HG03571 (cell line): ENCODE data around the gene NREP.
A peak's percentile ranks its signal among the peaks of the same experiment; 100 is the strongest.

Experiments
- ATAC-seq: cut with Tn5 transposase; IDR thresholded peaks from one replicate; pipeline ENCODE4 v1.9.1; 2021; ENCODE audit not compliant: unreplicated experiment

Gene NREP

DNA sequence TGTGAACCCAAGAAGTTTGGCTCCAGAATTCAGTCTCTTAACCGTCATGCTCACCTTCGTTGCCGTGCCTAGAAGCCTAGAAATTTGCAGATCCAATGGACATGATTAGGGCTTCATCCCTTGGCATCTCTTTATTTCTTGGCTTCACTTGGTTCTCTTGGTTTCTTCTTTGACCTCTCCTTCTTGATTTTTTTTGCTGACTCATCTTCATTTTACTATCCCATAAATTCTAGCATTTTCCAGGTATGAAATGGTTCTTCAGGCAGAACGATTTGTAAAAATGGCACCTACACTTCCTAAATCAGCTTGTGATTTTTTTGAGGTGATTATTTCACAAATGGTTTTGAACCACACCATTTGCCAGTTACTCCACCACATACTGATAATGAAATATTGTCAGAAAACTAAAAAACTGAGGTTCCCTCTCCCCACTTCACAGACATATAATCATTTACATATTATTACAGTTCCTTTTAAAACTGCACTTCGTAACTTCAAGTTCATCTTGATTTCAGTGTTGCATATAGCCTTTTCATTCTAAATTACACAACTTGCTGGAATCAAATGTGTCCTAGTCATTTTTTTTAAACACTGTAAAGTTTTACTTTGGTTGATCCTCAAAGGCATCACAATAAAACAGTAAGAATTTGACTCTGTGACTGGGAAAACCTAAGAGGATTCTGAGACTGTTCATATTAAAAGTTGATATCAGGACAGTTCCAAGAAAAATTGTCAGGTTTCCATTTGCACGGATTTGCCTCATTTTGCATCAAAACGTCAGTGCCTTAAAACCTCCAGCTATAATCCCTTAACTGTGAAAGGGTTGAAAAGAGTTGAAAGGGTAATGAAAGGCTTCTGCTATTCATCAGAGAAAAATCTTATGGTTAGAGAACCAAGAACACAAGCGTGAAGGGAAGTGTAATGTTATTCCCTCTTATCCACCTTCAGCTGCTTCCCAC is 8.9 kb upstream of the NREP start:
- ATAC-seq = no peak

- no peak for ATAC-seq
These were observed 7.0 kb upstream of the NREP start for GRCh38 chr5:111764019-111764418.

GRCh38 chr5:111762895-111763294 is 5.9 kb upstream of the NREP start:
- ATAC-seq = no peak

DNA sequence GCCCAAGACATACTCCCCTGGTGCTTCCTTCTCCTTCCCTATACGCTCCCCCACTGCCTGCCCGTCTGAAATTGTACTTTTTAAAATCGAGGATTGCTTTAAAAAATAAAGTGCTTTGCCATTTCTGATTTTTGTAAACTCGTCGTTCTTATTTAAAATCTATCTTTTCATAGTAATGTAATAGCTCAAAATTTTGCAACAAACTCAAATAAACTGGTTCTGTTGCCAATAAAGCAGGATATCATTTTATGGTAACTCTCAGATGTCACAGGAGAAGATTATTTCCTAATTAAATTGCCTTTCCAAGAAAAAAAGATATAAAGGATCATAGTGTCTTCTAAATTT is 1.3 kb upstream of the NREP start:
- no peak for ATAC-seq

DNA sequence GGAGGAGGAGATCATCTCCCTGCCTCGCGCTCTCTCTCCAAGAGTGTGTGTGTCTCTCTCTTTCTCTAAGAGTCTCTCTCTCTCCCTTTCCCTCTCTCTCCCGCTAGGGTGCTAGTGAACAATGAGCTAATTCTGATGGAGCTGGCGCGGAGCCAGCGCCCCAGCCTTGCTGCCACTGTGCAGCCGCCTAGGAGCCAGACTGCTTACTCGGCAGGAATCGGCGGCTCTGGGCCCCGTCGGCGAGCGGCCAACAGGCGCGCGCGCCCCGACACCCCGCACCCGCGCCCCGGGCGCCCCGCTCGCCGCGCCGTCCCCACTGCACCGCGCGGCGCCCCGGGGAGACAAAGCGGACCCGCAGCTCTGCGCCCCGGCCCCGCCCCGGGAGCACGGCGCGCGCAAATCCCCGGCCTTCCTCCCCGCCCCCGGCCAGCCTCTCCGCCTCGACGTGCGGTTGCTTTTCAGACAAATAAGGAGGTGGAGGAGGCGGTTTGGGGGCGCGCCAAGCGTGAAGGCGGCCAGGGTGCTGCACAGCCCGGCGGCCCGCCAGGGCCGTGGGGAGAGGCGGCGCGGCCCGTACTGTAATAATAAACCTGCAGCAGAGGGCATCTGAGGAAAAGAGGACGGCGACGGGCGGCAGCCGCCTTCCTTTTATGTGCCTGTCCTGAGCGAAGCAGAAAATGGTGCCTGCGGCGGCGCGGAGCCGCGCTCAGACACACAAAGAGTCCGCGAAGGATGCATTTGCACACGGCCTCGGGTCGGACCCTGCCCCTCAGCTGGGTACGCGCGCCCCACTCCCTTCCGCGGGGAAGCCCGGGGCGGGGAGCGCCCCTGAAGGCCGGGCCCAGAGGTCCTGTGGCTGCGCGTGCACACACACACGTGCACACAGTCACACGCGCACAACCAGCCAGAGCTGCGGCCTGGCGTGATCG is 625 bp upstream of the NREP start:
- ATAC-seq = peak; percentile 79

DNA sequence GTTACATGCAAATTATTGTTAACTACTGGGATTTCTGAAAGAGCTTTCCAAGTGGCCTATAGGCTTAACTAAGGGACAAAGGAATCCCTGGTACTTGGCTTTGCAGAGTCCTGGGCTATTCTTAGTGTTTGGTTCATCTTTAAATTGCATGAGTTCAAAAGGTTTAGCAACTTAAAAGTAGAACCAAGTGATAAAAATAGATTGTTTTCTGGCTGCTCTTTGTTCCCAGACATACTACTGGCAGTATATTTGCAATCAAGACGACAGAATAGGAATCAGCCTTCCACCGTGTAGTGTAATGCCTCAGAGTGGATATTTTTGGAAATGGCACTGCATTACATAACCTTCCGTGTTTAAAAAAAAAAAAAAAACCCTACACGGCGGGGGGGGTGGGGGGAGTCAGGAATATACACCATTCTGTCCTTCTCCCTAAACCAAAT is 1.0 kb downstream of the NREP start:
- no peak for ATAC-seq

GRCh38 chr5:111755345-111755941 is 1.6 kb downstream of the NREP start:
- no peak for ATAC-seq

- ATAC-seq = no peak
These were observed 3.0 kb downstream of the NREP start for GRCh38 chr5:111753884-111754589.

DNA sequence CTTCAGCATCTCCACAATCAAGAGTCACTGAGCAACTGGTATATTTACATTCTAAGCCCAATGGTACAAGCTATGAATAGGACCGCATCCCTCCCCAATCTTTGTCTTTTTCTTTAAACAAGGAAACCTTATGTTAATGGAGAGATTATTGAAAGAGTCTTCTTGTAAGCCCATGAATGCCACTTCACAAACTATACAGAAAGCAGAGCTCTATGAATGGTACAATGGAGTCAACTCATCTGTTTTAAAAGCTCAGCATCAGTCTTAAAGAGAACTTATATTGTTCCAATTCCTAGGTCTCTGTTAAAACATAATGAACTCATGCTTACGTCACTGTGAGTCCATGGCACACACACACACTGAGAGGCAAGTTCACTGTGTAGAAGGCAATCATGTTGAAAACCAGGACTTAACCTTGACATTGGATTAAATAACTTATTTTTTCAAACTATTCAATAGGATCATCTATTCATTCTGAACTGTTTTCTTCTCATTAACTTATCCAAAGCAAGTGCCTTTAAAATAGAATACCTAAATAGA is 4.5 kb downstream of the NREP start:
- no peak for ATAC-seq

- ATAC-seq = no peak
These were observed 7.5 kb downstream of the NREP start for GRCh38 chr5:111749303-111750026.

DNA sequence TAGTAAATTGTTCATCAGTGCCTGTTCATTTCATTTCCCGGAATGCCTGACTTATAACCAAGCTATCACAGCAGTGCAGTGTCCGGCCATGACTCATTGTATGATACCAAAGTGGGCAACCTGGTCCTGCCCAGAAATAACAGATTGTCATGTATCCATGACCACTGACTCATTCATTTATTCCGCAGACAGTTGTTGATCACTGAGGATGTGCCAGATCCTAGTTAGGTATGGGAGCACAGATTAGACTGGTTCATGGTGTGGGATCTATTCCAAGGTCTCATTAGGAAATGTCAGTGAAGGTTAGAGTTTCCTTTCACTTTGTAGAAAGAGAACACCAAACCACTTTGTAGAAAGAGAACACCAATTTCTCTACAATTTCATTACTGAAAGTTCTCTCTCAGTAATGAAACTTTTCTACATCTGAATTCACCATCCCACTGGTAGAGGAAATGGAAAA is 8.7 kb downstream of the NREP start:
- no peak for ATAC-seq

- no peak for ATAC-seq
These were observed 9.7 kb downstream of the NREP start for GRCh38 chr5:111747337-111747736.

GRCh38 chr5:111746791-111747190 is 10.2 kb downstream of the NREP start:
- ATAC-seq = no peak

DNA sequence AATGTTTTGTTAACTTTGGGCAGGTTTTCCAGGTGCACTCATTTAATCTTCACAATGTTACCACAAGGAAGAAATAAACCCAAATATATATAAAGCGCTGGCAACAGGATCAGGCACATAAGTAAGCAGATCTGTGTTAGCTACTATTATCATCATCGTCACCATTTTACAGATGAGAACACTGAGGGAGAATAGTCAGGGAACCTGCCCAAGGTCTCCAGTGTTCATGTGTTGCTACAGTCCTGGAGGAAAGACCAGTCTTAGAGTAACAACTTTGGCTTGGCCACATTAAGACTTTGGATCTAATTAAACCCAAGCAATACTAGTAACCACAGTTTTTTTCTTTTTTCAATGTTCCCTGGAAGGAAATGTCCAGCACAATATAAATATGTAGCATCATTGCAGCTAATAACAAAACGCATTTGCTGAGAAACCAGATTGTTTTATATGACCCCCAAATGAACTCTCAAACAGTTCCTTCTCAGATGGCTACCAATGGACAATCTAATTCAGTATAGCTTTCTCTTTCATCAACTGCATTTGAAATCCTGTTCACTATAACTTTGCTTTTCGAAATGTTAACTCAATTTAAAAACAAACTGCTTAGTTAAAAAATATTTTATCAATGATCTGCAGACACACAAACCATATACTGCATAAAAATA is 11.8 kb downstream of the NREP start:
- ATAC-seq = no peak

DNA sequence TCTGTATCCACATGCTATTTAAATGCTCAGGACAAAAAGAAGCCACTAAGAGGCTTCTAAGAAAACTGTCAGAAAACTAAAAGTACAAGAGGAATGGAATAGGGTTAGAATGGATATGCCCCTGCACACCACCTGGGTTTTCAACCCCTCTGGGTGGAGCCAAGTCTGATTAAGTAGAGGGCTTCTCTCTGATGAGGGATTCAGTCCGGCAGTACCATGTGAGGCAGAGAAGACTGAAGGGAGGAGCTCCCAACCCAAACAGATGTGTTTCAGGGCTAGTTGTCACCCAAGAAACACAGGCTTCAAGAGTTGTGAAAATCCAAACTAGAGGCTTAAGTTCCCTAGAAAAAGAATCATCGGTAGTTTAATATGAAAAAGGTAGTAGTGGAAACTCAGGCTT is 12.5 kb downstream of the NREP start:
- ATAC-seq = no peak

DNA sequence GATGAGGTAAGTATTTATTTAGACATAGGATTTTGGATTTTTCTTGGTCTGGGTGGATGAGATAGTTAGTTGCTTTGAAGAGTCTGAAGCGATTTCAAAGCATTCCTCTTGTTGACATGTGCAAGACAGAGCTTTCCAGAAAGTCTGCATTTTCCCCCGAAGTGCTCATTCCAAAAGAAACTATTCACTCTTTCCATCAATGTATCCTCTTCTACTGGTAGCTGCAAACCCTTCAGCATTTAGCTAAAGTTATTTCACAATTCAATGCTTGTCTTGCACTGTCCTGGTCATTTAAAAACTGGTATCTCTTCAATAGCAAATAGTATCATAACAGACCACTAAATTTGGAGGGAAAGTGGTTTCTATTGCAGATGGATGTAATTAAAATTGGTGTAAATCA is 13.0 kb downstream of the NREP start:
- ATAC-seq = no peak

- no peak for ATAC-seq
These were observed 13.5 kb downstream of the NREP start for GRCh38 chr5:111743512-111743911.

DNA sequence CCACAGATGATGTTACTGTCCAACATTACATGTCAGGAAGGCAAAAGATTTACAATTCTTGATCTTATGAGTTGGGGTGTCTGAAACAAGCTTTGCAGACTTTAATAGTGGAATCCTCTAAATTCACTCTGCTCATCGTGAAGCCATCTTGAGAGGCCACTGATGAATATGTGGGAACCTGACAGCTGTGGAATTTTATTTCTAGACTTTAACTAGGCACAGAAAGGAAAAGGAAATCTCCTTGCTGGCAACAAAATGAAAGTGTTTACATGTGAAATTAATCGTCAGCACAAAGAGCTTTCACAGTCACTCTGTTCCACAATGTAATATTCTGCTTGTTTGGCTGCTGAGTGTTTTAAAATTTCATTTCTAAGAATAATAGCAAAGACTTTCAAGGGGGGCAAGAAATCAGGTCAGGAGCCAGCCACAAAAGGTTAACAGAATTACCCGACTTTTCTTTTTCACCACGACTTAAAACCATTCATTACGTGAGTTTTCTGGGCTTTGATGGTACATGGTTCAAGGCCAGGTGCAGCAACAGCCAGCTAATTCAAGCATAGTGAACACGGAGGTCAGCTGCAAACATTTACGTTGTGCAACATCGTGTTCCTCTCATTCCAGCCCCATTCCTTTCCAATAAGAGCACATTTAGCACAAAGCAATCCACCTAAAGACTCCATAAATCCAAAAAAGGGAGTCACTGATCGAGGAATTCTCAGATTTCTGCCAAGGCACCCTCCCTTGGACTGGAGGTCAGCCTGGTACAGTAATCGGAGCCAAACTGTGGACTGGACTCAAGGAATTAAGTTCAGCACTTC is 14.6 kb downstream of the NREP start:
- no peak for ATAC-seq
